ENCODE measurements around the gene KATNB1.

GRCh38 chr16:57762365-57763040 lies 26.9 kb downstream of the KATNB1 start:
- TF ChIP-seq CTCF (IDR thresholded peaks at IDR 0.05; ENCODE audit: borderline replicate concordance, extremely low read depth, low read length, poor library complexity, severe bottlenecking): no peak
- TF ChIP-seq EZH2 (IDR thresholded peaks at IDR 0.05; ENCODE audit: borderline replicate concordance, low read depth, low read length, severe bottlenecking): no peak

All from DND-41 (cell line).